ENCODE data around the gene ZNF165. TPM values are rescaled to one million over a fixed set of nuclear protein-coding genes. Genes with fewer than 3 reads are reported as not detected.

ZNF165 gene
- total RNA-seq, 4 donors from 2014 or later, result 0.38 to 0.88 (median 0.68) TPM; not detected in 1

DNA sequence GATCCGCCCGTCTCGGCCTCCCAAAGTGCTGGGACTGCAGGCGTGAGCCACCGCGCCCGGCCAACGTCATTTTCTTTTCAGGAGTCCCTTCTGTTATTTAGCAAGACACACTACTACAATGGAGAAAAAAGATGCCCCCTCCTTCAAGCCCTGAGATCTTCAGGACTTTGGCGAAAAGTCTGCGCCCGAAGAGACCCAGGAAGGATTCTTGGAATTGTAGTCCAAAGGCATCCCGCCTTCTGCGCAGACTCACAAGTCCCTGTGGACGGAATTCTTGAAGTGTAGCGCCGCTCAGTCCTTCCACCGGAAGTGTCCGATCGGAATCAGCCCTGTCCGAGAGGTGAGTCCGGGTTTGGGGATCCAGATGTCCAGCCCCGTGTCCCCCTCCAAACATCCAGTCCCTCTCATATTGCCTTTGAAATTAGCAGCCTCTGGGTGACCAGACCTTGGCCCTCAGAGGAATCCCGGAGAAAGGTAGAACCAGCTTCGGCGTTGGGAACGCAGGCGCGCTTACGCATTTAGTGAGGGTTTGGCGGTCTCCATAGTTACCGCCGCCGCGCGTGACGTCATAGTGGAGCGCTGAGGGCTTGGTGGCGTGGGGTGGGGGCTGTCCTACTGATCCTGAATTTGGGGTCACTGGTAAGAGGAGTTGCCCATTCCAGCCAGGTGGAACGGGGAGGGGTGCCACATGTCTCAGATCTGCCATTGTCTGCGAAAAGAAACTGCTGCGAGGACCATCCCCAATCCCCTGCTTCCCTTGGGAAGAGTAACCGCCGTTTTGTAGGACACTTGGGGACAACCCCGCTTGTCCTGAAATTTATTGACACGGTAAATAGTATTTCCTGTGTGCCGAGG is 490 bp downstream of the ZNF165 start:
- TF ChIP-seq, protein P1, sequence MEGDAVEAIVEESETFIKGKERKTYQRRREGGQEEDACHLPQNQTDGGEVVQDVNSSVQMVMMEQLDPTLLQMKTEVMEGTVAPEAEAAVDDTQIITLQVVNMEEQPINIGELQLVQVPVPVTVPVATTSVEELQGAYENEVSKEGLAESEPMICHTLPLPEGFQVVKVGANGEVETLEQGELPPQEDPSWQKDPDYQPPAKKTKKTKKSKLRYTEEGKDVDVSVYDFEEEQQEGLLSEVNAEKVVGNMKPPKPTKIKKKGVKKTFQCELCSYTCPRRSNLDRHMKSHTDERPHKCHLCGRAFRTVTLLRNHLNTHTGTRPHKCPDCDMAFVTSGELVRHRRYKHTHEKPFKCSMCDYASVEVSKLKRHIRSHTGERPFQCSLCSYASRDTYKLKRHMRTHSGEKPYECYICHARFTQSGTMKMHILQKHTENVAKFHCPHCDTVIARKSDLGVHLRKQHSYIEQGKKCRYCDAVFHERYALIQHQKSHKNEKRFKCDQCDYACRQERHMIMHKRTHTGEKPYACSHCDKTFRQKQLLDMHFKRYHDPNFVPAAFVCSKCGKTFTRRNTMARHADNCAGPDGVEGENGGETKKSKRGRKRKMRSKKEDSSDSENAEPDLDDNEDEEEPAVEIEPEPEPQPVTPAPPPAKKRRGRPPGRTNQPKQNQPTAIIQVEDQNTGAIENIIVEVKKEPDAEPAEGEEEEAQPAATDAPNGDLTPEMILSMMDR (IDR thresholded peaks at IDR 0.05; ENCODE audit: low read depth), result no peak

DNA sequence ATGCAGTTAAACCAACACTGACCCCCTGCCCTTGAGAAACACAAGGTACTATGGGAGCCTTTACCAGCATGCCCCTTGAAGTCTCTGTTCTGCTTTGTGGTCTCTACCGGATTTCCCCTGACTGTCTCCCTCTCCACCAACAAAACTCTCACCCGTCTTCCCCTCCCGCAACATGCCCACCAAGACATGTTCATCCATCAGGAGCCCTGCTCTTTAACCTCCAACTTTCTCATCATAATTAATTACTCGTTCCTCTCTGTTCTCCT is 1.1 kb downstream of the ZNF165 start:
- TF ChIP-seq, protein P1 (IDR thresholded peaks at IDR 0.05; ENCODE audit: low read depth), result no peak

DNA sequence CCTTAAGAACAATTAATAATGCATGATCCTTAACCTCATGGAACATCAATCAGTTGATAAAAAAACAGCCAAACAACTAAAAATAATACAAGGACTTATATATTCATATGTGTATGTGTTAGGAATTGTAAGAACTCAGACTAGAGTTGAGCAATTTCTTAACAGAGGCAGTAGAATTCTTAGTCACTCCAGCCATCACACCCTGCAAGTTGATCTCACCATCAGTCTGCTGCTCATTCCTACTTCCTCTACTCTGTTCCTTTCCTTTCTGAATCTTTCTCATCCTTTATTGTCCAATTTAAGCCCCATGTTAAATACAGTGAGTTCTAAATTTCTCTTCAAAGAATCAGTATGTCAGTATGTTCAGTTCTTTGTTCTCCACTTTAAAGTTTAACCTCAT is 2.6 kb downstream of the ZNF165 start:
- TF ChIP-seq, protein P1 (IDR thresholded peaks at IDR 0.05; ENCODE audit: low read depth), result no peak

DNA sequence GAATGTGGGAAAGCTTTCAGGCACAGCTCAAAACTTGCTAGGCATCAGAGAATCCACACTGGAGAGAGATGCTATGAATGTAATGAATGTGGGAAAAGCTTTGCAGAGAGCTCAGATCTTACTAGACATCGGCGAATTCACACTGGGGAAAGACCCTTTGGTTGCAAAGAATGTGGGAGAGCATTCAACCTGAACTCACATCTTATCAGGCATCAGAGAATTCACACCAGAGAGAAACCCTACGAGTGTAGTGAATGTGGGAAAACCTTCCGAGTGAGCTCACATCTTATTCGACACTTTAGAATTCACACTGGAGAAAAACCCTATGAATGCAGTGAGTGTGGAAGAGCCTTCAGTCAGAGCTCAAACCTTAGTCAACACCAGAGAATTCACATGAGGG is 8.7 kb downstream of the ZNF165 start:
- TF ChIP-seq, protein P1 (IDR thresholded peaks at IDR 0.05; ENCODE audit: low read depth), result no peak

DNA sequence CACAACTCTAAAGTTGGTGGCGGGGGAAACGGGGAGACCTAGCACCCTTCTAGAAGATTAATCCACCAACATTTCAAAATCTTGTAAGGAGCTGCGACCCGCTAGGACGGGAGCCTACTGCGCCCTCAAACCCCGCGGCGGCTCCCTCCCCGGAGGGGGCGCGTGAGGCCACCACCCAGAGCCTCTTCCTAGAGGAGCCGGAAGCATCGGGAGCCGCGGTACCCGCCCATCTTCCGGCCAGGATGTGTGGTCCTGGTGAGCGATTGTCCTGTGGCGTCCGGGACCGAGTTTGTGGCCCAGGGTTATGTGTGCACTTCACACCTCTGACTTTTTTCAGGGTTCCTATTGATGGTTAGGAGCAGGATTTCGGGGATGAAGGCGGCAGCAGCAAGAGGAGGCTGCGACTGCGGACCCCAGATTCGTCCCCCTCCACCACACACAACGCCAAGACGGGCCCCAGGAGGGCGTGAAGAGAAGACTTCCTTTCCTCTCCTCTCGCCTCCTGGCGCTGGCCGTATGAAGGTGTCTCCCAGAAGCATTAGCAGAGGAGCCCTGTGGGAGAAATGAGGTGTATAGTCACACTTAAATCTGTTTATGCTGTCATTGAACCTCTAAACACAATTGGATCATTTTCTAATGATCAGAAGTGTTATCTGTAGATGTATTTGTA is 10.7 kb downstream of the ZNF165 start:
- TF ChIP-seq, protein P1 (IDR thresholded peaks at IDR 0.05; ENCODE audit: low read depth), result no peak

DNA sequence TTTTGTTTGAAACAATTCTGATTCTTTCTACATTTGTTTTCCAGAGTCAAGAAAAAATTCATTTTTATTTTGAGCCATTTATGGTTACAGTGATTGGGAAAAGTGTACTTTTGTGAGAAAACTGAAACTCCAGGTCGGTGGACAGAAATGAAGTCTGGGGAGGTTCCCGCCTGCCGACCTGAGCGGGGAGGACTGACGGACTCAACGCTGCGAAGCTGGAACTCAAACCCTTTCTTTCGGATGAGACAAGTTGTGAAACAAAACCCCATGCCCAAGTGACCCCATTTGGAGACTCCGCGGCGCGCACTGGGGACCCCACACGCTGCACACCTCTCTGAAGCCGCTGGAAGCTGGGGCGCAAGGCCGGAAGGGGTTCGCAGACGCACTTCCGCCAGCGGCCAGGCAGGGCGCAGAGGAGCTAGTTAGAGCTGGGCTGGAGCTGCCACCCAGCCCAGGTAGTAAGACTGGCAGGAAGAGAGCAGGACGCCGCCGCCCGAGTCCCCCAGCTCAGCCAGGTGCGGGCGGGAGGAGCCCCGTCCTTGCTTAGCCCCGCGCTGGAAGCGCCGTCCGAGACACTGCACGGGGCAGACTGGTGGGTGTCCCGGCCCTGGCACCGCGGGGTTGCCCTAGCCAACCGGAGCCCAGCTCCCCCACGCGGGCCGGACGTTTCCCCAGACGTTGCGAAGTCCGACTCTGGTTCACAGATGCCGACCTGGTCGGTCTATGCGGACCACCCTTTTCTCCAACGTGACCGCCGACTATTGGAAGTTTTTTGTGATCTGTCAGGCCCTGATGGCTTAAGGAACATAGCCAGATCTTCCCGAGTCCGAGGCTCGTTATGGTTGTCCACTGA is 24.2 kb downstream of the ZNF165 start:
- TF ChIP-seq, protein P1 (IDR thresholded peaks at IDR 0.05; ENCODE audit: low read depth), result no peak

DNA sequence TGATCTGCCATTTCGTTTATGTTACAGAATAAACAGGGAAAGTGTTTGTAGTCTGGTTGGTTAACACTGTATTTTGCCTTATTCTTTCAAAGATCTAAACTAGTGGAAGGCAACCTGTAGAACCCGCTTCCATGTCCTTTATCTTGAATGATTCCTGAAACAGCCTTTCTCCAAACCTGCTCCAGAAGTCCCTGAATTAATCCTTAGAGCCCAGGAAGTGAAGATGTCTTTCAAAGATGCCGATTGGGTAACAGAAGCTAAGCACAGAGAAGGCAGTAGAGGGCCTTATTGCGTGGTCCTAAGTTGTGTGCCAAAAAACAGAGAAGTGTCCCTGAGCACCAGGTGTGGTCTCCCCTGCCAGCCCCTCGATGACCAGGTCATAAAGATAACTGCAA is 24.9 kb downstream of the ZNF165 start:
- TF ChIP-seq, protein P1 (IDR thresholded peaks at IDR 0.05; ENCODE audit: low read depth), result no peak

All from subcutaneous adipose tissue (tissue), 4 donors.